MCF 10A (cell line): ENCODE data around the gene ITGA11. TPM values are rescaled to one million over a fixed set of nuclear protein-coding genes. Genes with fewer than 3 reads are reported as not detected.

ENCODE experiments used
- BruUV-seq: library from RNA; stranded (reverse); fragments of 400-500 nt; replicated peaks from 2 replicates; lab custom pipeline; 2021; lab: Mats Ljungman, UMichigan
- CTCF ChIA-PET: fragments of 300-600 bp; sonication (Branson Sonifier 250); formaldehyde crosslinking; extraction: SDS; loops from one replicate; lab custom pipeline; 2021; ENCODE audit warnings: antibody characterized with exemption, inconsistent platforms; lab: Yijun Ruan, JAX
- POLR2A ChIA-PET: fragments of 300-600, 350-650 bp; sonication (Branson Sonifier 250); formaldehyde crosslinking; extraction: SDS; loops from one replicate; lab custom pipeline; 2020; ENCODE audit warnings: antibody characterized with exemption, inconsistent platforms; lab: Yijun Ruan, JAX
- DNase-seq: peaks from one replicate; pipeline ENCODE4 v3.0.0-alpha.2; 2018; ENCODE audit not compliant: unreplicated experiment
- H3K27ac Mint-ChIP-seq: one replicate; pipeline ENCODE4 v1.8.0; 2022; ENCODE audit warnings: mild to moderate bottlenecking, low read depth, mixed read lengths; ENCODE audit not compliant: unreplicated experiment
- H3K27me3 Mint-ChIP-seq: one replicate; pipeline ENCODE4 v1.8.0; 2022; ENCODE audit warnings: mixed read lengths; ENCODE audit not compliant: insufficient read depth, unreplicated experiment
- H3K36me3 Mint-ChIP-seq: one replicate; pipeline ENCODE4 v1.8.0; 2022; ENCODE audit warnings: mild to moderate bottlenecking, moderate library complexity, mixed read lengths; ENCODE audit not compliant: insufficient read depth, unreplicated experiment
- H3K4me1 Mint-ChIP-seq: one replicate; pipeline ENCODE4 v1.8.0; 2022; ENCODE audit warnings: mixed read lengths; ENCODE audit not compliant: insufficient read depth, unreplicated experiment
- H3K4me3 Mint-ChIP-seq: one replicate; pipeline ENCODE4 v1.8.0; 2022; ENCODE audit warnings: mild to moderate bottlenecking, moderate library complexity, mixed read lengths; ENCODE audit not compliant: unreplicated experiment
- H3K9me3 Mint-ChIP-seq: one replicate; pipeline ENCODE4 v1.8.0; 2022; ENCODE audit warnings: mixed read lengths; ENCODE audit not compliant: unreplicated experiment
- intact Hi-C: fragments of 100-400 bp; cut with micrococcal nuclease; formaldehyde crosslinking; loops from 2 replicates; pipeline ENCODE4 v1.14.1; 2022
- total RNA-seq: library from RNA; stranded (reverse); gene quantifications from 2 replicates; pipeline ENCODE4 v1.2.3, GENCODE V29; 2022
- TF ChIP-seq, protein P1 (sequence below): fragments of 200-600 bp; IDR thresholded peaks from one replicate; pipeline ENCODE4 v1.8.0; 2022; ENCODE audit warnings: antibody characterized with exemption, mild to moderate bottlenecking; ENCODE audit not compliant: unreplicated experiment

The ITGA11 gene
- total RNA-seq, 1 experiment from 2014 or later = 0.19 TPM

DNA sequence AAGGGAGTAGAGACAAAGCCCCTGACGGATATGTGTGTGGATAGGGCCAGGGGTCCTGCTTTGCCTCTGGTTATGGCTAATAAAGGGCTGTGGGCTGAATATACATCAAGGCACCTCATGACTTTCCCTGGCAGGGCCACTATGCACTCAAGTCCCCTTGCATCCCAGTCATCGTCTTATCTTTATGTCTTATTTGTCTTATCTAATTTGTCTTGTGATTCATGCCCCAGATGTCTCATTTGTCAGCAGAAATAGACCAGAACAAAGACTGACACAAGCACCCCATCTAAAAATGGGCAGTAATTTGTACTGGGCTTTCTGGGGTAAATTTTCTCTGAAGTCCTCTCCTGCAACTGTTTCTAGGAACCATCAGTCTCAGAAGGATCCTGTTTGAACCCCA, 68.6 kb downstream of the ITGA11 start:
- CTCF ChIA-PET = no interaction called here
- intact Hi-C loops = no loop called here
- Mint-ChIP-seq H3K4me3 (no peak overlapping the region), H3K27me3 (no peaks in the 10 kb centered on the region), H3K27ac (no peak overlapping the region), H3K9me3 (no peaks in the 10 kb centered on the region), H3K4me1 (no peaks in the 10 kb centered on the region), H3K36me3 (no peaks in the 10 kb centered on the region)
- TF ChIP-seq, protein P1, sequence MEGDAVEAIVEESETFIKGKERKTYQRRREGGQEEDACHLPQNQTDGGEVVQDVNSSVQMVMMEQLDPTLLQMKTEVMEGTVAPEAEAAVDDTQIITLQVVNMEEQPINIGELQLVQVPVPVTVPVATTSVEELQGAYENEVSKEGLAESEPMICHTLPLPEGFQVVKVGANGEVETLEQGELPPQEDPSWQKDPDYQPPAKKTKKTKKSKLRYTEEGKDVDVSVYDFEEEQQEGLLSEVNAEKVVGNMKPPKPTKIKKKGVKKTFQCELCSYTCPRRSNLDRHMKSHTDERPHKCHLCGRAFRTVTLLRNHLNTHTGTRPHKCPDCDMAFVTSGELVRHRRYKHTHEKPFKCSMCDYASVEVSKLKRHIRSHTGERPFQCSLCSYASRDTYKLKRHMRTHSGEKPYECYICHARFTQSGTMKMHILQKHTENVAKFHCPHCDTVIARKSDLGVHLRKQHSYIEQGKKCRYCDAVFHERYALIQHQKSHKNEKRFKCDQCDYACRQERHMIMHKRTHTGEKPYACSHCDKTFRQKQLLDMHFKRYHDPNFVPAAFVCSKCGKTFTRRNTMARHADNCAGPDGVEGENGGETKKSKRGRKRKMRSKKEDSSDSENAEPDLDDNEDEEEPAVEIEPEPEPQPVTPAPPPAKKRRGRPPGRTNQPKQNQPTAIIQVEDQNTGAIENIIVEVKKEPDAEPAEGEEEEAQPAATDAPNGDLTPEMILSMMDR = no peak
- no peak for DNase-seq
- no TSS peak for BruUV-seq
- POLR2A ChIA-PET = no interaction called here

DNA sequence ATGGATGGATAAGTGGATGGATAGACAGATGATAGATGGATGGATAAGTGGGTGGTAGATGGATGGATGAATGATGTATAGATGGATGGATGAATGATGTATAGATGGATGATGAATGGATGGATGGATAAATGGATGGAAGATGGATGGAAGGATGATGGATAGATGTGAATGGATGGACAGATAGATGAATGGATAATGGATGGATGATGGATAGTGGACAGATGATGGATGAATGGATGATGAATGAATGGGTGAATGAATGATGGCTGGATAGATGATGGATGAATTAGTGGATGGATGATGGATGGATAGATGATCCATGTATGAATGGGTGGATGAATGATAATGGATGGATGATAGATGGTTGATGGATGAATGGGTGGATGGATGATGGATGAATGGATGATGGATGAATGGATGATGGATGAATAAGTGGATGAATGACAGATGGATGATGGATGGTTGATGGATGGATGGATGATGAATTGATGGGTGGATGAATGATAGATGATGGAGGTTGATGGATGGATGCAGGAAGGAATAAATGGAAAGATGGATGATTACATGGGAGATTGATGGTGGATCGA, 69.3 kb downstream of the ITGA11 start:
- H3K4me1 Mint-ChIP-seq = no peaks in the 10 kb centered on the region
- BruUV-seq = no TSS peak
- TF ChIP-seq, protein P1 = no peak
- intact Hi-C loops = no loop called here
- no peaks in the 10 kb centered on the region for H3K27me3 Mint-ChIP-seq
- H3K36me3 Mint-ChIP-seq = no peaks in the 10 kb centered on the region
- ChIA-PET POLR2A (interaction anchor here (0.6 kb wide), 1 partner anchor 85 kb away, joined by 4 read pairs; the partner anchor contains the start of gene FEM1B), CTCF (no interaction called here)
- H3K27ac Mint-ChIP-seq = no peak overlapping the region
- H3K4me3 Mint-ChIP-seq = no peak overlapping the region
- no peaks in the 10 kb centered on the region for H3K9me3 Mint-ChIP-seq
- DNase-seq = no peak

DNA sequence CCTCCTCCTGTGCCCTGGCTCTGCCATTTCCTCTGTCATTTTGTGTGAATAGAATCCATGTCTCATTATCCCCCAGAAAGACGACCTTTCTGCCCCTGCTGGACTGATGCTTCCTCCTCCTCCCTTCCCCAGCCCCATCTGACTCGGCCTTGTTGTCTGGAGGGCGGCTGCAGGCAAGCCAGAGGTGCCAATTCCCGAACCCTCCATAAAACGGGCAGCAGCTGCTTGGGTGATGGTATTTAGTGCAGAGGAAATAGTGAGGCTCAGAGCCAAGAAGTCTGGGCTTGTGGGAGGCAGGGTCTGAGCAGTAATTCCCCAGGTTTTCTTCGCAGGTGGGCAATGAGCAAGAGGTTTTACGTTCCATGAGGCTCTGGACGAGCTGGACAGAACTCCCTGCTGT, 71.2 kb downstream of the ITGA11 start:
- H3K27ac Mint-ChIP-seq = no peak overlapping the region
- ChIA-PET POLR2A (interaction anchor here (0.6 kb wide), 1 partner anchor 194 kb away, joined by 4 read pairs; no protein-coding TSS in a partner anchor), CTCF (interaction anchor here (0.7 to 1.0 kb wide), 2 partner anchors 9 to 23 kb away, joined by 3 read pairs; no protein-coding TSS in a partner anchor)
- H3K9me3 Mint-ChIP-seq = no peaks in the 10 kb centered on the region
- intact Hi-C loops = no loop called here
- H3K27me3 Mint-ChIP-seq = no peaks in the 10 kb centered on the region
- TF ChIP-seq, protein P1 = no peak
- no peak for DNase-seq
- no peaks in the 10 kb centered on the region for H3K4me1 Mint-ChIP-seq
- H3K36me3 Mint-ChIP-seq = no peaks in the 10 kb centered on the region
- no peak overlapping the region for H3K4me3 Mint-ChIP-seq
- no TSS peak for BruUV-seq

DNA sequence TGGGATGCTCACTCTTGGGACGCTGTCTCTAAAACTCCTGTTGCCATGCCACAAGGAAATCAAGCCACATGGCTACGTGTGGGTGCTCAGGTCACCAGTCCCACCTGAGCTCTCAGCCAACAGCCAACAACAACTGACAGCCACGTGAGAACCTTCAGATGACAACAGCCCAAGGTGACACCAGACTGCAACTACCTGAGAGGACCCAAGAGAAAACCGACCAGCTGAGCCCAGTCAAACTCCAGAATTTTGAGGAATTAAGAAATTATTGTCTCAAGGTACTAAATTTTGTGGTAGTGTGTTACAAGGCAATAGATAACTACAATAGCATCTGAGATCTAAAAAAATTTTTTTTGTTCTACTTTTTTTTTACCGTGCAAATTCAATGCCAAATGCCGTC, 75.2 kb downstream of the ITGA11 start:
- TF ChIP-seq, protein P1 = no peak
- Mint-ChIP-seq H3K4me1 (peaks cover 22% of the 10 kb centered on the region), H3K27ac (no peak overlapping the region), H3K27me3 (no peaks in the 10 kb centered on the region), H3K36me3 (no peaks in the 10 kb centered on the region), H3K4me3 (no peak overlapping the region), H3K9me3 (no peaks in the 10 kb centered on the region)
- POLR2A ChIA-PET = interaction anchor here (0.6 kb wide), 1 partner anchor 1076 kb away, joined by 3 read pairs; no protein-coding TSS in a partner anchor
- no TSS peak for BruUV-seq
- CTCF ChIA-PET = no interaction called here
- intact Hi-C loops = no loop called here
- no peak for DNase-seq
